H1 (cell line): ENCODE results near the gene CXCL5. TPM values are rescaled to one million over a fixed set of nuclear protein-coding genes. Genes with fewer than 3 reads are reported as not detected.

Source experiments
- CTCF ChIA-PET: fragments of 300-600 bp; sonication (Branson Sonifier 250); formaldehyde crosslinking; loops from one replicate; lab custom pipeline; 2021; ENCODE audit not compliant: partially characterized antibody; lab: Charles Lee
- POLR2A ChIA-PET: fragments of 300-600 bp; sonication (Branson Sonifier 250); formaldehyde crosslinking; loops from one replicate; lab custom pipeline; 2021; ENCODE audit warnings: inconsistent platforms; ENCODE audit not compliant: partially characterized antibody; lab: Charles Lee
- DNase-seq, 2 experiments: peaks; one replicate each; pipeline versions ENCODE4 v3.0.0 to v3.0.0-alpha.2; 2010 to 2022; ENCODE audit warnings: low spot score in 2 of 2, low read depth in 1 of 2, mixed read lengths in 1 of 2
- FAIRE-seq: peaks from 2 replicates; lab custom pipeline; 2011; peaks lifted over from hg19 to GRCh38; lab: Jason Lieb, UNC
- H2AFZ ChIP-seq: 2 replicates; pipeline ENCODE4 v1.8.1; 2012; ENCODE audit warnings: low read length, inconsistent platforms
- H2AK5ac ChIP-seq: 2 replicates; pipeline ENCODE4 v1.6.1; 2013; ENCODE audit warnings: low read depth, low read length
- H2BK120ac ChIP-seq: replicated peaks from 2 replicates; pipeline ENCODE3; 2013; ENCODE audit warnings: low read depth, low read length, inconsistent platforms
- H2BK12ac ChIP-seq: 2 replicates; pipeline ENCODE4 v1.6.1; 2013; ENCODE audit warnings: low read depth, low read length
- H2BK15ac ChIP-seq: 2 replicates; pipeline ENCODE4 v1.6.1; 2013; ENCODE audit warnings: low read length
- H2BK20ac ChIP-seq: 2 replicates; pipeline ENCODE4 v1.6.1; 2013; ENCODE audit warnings: low read length
- H2BK5ac ChIP-seq: 2 replicates; pipeline ENCODE4 v1.6.1; 2013; ENCODE audit warnings: low read depth, low read length
- H3K14ac ChIP-seq: 2 replicates; pipeline ENCODE4 v1.6.1; 2013; ENCODE audit warnings: inconsistent platforms; ENCODE audit not compliant: insufficient read length
- H3K18ac ChIP-seq: 2 replicates; pipeline ENCODE4 v1.6.1; 2013; ENCODE audit warnings: low read length; ENCODE audit errors: extremely low read depth
- H3K23ac ChIP-seq: 2 replicates; pipeline ENCODE4 v1.6.1; 2013; ENCODE audit warnings: inconsistent platforms; ENCODE audit not compliant: insufficient read length
- H3K23me2 ChIP-seq: 2 replicates; pipeline ENCODE4 v1.6.1; 2013; ENCODE audit warnings: low read depth, low read length
- H3K27ac ChIP-seq: 2 replicates; pipeline ENCODE4 v1.6.1; 2011; ENCODE audit warnings: low read depth, low read length, inconsistent platforms
- H3K27me3 ChIP-seq, 4 experiments: replicated peaks in 1 of 4; 1 replicate in 1 of 4; 2 replicates in 3 of 4; pipeline versions ENCODE4 v1.6.1 to v1.8.1; 2011 to 2013; ENCODE audit warnings: low read length in 3 of 4, mild to moderate bottlenecking in 3 of 4, inconsistent platforms in 2 of 4, mixed read lengths in 2 of 4, moderate library complexity in 1 of 4; ENCODE audit not compliant: control insufficient read depth in 3 of 4, insufficient read depth in 3 of 4; ENCODE audit errors: extremely low read depth in 1 of 4
- H3K36me3 ChIP-seq, 4 experiments: 2 replicates each; pipeline versions ENCODE4 v1.6.1 to v1.8.1; 2011 to 2013; ENCODE audit warnings: mild to moderate bottlenecking in 4 of 4, low read length in 3 of 4, moderate library complexity in 2 of 4, control low read depth in 1 of 4, inconsistent platforms in 1 of 4; ENCODE audit not compliant: insufficient read depth in 4 of 4, control insufficient read depth in 2 of 4
- H3K4ac ChIP-seq: replicated peaks from 2 replicates; pipeline ENCODE3; 2013; ENCODE audit warnings: low read length, low read depth, mixed read lengths, inconsistent platforms; ENCODE audit not compliant: insufficient read length
- H3K4me1 ChIP-seq, 4 experiments: replicated peaks in 1 of 4; 1 replicate in 1 of 4; 2 replicates in 3 of 4; pipeline versions ENCODE4 v1.6.1 to v1.8.1; 2011 to 2013; ENCODE audit warnings: low read length in 3 of 4, inconsistent platforms in 2 of 4, mixed read lengths in 1 of 4; ENCODE audit not compliant: insufficient read depth in 4 of 4, control insufficient read depth in 3 of 4
- H3K4me2 ChIP-seq, 2 experiments: 2 replicates each; pipeline versions ENCODE4 v1.6.1 to v1.8.1; 2011 to 2013; ENCODE audit warnings: low read depth in 2 of 2, low read length in 2 of 2, control low read depth in 1 of 2, inconsistent platforms in 1 of 2, mild to moderate bottlenecking in 1 of 2; ENCODE audit not compliant: insufficient read depth in 1 of 2
- H3K4me3 ChIP-seq, 4 experiments: fragments of 200-600, 300-600 bp in 1 of 4; sonication (generic), shearing (Covaris generic), sonication (Bioruptor Twin) in 1 of 4; 2 replicates each; pipeline versions ENCODE4 v1.5.1 to v1.8.1; 2011 to 2016; ENCODE audit warnings: low read length in 4 of 4, low read depth in 3 of 4, control low read depth in 2 of 4, inconsistent platforms in 2 of 4, mild to moderate bottlenecking in 2 of 4, mixed read lengths in 1 of 4, moderate library complexity in 1 of 4; ENCODE audit not compliant: insufficient read depth in 2 of 4; ENCODE audit errors: extremely low read depth in 1 of 4
- H3K56ac ChIP-seq: replicated peaks from 2 replicates; pipeline ENCODE3; 2013; ENCODE audit warnings: low read depth, mild to moderate bottlenecking, mixed read lengths, low read length, inconsistent platforms; ENCODE audit not compliant: insufficient read length
- H3K79me1 ChIP-seq: 2 replicates; pipeline ENCODE4 v1.6.1; 2013; ENCODE audit warnings: low read depth, low read length, control low read depth
- H3K79me2 ChIP-seq, 2 experiments: 2 replicates each; pipeline versions ENCODE4 v1.6.1 to v1.8.1; 2012 to 2013; ENCODE audit warnings: low read length in 2 of 2, mild to moderate bottlenecking in 2 of 2, inconsistent platforms in 1 of 2; ENCODE audit not compliant: insufficient read depth in 2 of 2, control insufficient read depth in 1 of 2
- H3K9ac ChIP-seq, 4 experiments: replicated peaks in 1 of 4; 1 replicate in 1 of 4; 2 replicates in 3 of 4; pipeline versions ENCODE4 v1.6.1 to v1.8.1; 2011 to 2013; ENCODE audit warnings: low read depth in 3 of 4, low read length in 3 of 4, control low read depth in 2 of 4, mild to moderate bottlenecking in 2 of 4, moderate library complexity in 2 of 4, inconsistent platforms in 1 of 4; ENCODE audit errors: extremely low read depth in 1 of 4
- H3K9me3 ChIP-seq, 2 experiments: 2 replicates each; pipeline versions ENCODE4 v1.6.1 to v1.8.1; 2012 to 2013; ENCODE audit warnings: mild to moderate bottlenecking in 2 of 2, moderate library complexity in 2 of 2, control low read depth in 1 of 2, inconsistent platforms in 1 of 2, low read depth in 1 of 2, low read length in 1 of 2, mixed read lengths in 1 of 2; ENCODE audit not compliant: insufficient read depth in 2 of 2
- H4K20me1 ChIP-seq, 2 experiments: replicated peaks in 1 of 2; 2 replicates each; pipeline versions ENCODE3 to v1.8.1; 2011 to 2013; ENCODE audit warnings: inconsistent platforms in 2 of 2, low read length in 2 of 2, mild to moderate bottlenecking in 1 of 2; ENCODE audit not compliant: insufficient read depth in 2 of 2, control insufficient read depth in 1 of 2
- H4K5ac ChIP-seq: 2 replicates; pipeline ENCODE4 v1.6.1; 2013; ENCODE audit warnings: low read length, low read depth, mixed read lengths, inconsistent platforms; ENCODE audit not compliant: insufficient read length
- H4K8ac ChIP-seq: 2 replicates; pipeline ENCODE4 v1.8.0; 2013; ENCODE audit warnings: mild to moderate bottlenecking, moderate library complexity, low read length, inconsistent platforms; ENCODE audit not compliant: insufficient read depth; ENCODE audit errors: extremely low read depth
- H4K91ac ChIP-seq: replicated peaks from 2 replicates; pipeline ENCODE3; 2013; ENCODE audit warnings: low read length, mixed read lengths, inconsistent platforms; ENCODE audit not compliant: insufficient read length
- CREB1 ChIP-seq: IDR thresholded peaks from 2 replicates; pipeline ENCODE4 v1.6.1; 2012; ENCODE audit warnings: inconsistent platforms
- JUND ChIP-seq: IDR thresholded peaks from 2 replicates; pipeline ENCODE4 v1.6.1; 2011; ENCODE audit warnings: mild to moderate bottlenecking, improper control_type of control experiment, low read length
- NANOG ChIP-seq: IDR thresholded peaks from 2 replicates; pipeline ENCODE4 v1.6.1; 2011; ENCODE audit warnings: low read length, low read depth, mild to moderate bottlenecking, inconsistent platforms; ENCODE audit not compliant: insufficient read depth, poor library complexity, severe bottlenecking
- POU5F1 ChIP-seq: IDR thresholded peaks from 2 replicates; pipeline ENCODE4 v1.6.1; 2011; ENCODE audit warnings: low read depth, mild to moderate bottlenecking, low read length, moderate library complexity
- SIN3A ChIP-seq, 2 experiments: IDR thresholded peaks in 1 of 2; conservative IDR thresholded peaks in 1 of 2; 2 replicates each; pipeline ENCODE4 v1.6.1; 2011 to 2012; ENCODE audit warnings: low read length in 2 of 2, improper control_type of control experiment in 1 of 2, low read depth in 1 of 2, mild to moderate bottlenecking in 1 of 2
- TAF7 ChIP-seq: optimal IDR thresholded peaks from 2 replicates; pipeline ENCODE3; 2011; ENCODE audit warnings: low read depth, mild to moderate bottlenecking, inconsistent platforms, low read length, moderate library complexity, borderline replicate concordance
- WGBS, 2 experiments: shearing (Covaris generic) in 1 of 2; methylation state at CpG; one replicate each; pipeline versions ENCODE4 v1.1.6 to v1.1.7; 2013 to 2015; ENCODE audit warnings: low lambda C conversion rate in 2 of 2, mixed read lengths in 2 of 2, inconsistent platforms in 1 of 2, low coverage in 1 of 2, missing lambda C conversion rate in 1 of 2; ENCODE audit not compliant: insufficient replicate concordance in 2 of 2, insufficient coverage in 1 of 2, insufficient read length in 1 of 2; ENCODE audit errors: extremely low coverage in 1 of 2, missing lambda C conversion rate in 1 of 2; 5-methylcytosine and 5-hydroxymethylcytosine counted together
- polyA plus RNA-seq, 7 experiments: library from polyadenylated mRNA; depleted of rRNA in 3 of 7; stranded (reverse) in 5 of 7; unstranded in 2 of 7; fragments of >200 nt in 5 of 7; fragments of 200-250 nt in 2 of 7; gene quantifications; 1 replicate in 5 of 7; 2 replicates in 1 of 7; 4 replicates in 1 of 7; pipeline versions ENCODE4 v1.2.1 to v1.2.3, GENCODE V29; 2011 to 2013; ENCODE audit warnings: missing spikeins in 2 of 7, mixed read lengths in 2 of 7
- total RNA-seq: library from RNA; stranded (reverse); fragmentation: NEBNext Ultra II Directional; extraction: Animal tissue kit (Norgen Biotek cat#: 25700); gene quantifications from 2 replicates; pipeline ENCODE4 v1.2.1, GENCODE V29; 2021

The CXCL5 gene
- total and polyA plus RNA-seq, 2 of the 8 experiments (the other 6 are each of a cell fraction or from before 2014, with no cell fraction given), result 10.9 to 15.6 TPM

DNA sequence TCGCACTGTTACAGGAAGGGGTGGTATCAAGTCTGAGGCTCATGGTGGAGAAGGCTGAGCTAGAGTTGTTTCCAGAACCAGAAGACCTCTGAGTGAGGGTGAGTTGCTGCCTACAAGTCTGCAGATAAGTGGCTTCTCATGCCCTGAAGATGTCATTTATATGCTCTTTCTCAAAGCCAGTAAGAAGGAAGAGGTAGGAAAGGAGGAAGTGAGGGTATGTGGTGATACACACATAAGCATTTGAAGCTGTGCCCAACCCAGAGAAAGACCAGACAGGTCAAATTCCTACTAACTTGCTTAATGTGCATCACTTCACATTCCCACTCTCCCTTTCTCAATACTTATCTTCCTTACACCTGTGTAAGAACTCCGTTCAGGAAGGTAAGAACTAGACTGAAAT, 10.4 kb downstream of the CXCL5 start, which contains the start of gene PPBP:
TSS of gene PPBP (minus strand) at position 130 of the 400 bp plus-strand sequence. CDS start at position 43, 87 bp downstream.
- H4K8ac ChIP-seq, result no peak within 1 kb of the TSS; the same call in 1 of the 2 replicates
- no peak within 1 kb of the TSS for H2BK15ac ChIP-seq
- H4K20me1 ChIP-seq, result no peaks in the 10 kb centered on the region
- no peaks in the 10 kb centered on the region for H3K23me2 ChIP-seq
- peak within 1 kb of the TSS; percentile 26 for H4K5ac ChIP-seq
- no peaks in the 10 kb centered on the region; a peak in 1 of 8 replicates for H3K36me3 ChIP-seq
- no peaks in the 10 kb centered on the region for H3K79me1 ChIP-seq
- H3K79me2 ChIP-seq, result no peaks in the 10 kb centered on the region
- WGBS, 2 experiments, result 95% methylated on average over 2 of the region's 2 CpGs; no CpG with 5 or more reads in 1 of the 2 experiments
- no peak within 1 kb of the TSS for H3K4me2 ChIP-seq
- peak within 1 kb of the TSS; percentile 100 for H2BK20ac ChIP-seq
- H2AK5ac ChIP-seq, result peak within 1 kb of the TSS; percentile 65
- H2BK120ac ChIP-seq, result peak within 1 kb of the TSS; percentile 79
- no peaks in the 10 kb centered on the region for H3K27me3 ChIP-seq
- FAIRE-seq (no peak), DNase-seq (no peak)
- H3K27ac ChIP-seq, result no peak within 1 kb of the TSS
- ChIA-PET POLR2A (interaction anchor here (0.9 to 1.4 kb wide), 2 partner anchors 11 to 111 kb away, joined by 3 read pairs; partner anchors contain the start of gene CXCL2), CTCF (no interaction called here)
- peak within 1 kb of the TSS; percentile 94 for H2BK12ac ChIP-seq
- no peak within 1 kb of the TSS for H3K4ac ChIP-seq
- H3K56ac ChIP-seq, result no peak within 1 kb of the TSS
- H2BK5ac ChIP-seq, result peak within 1 kb of the TSS; percentile 79; the same call in 1 of the 2 replicates
- no peaks in the 10 kb centered on the region for H3K9me3 ChIP-seq
- H4K91ac ChIP-seq, result peak within 1 kb of the TSS; percentile 93
- H3K14ac ChIP-seq, result no peak within 1 kb of the TSS
- H3K4me3 ChIP-seq, result no peak within 1 kb of the TSS
- no peak within 1 kb of the TSS for H3K23ac ChIP-seq
- H3K18ac ChIP-seq, result peak within 1 kb of the TSS; percentile 33; the same call in 1 of the 2 replicates
- H3K4me1 ChIP-seq, result peaks cover 0 to 9% (median 3%) of the 10 kb centered on the region in 4 experiments; a peak in 3 of 7 replicates
- H3K9ac ChIP-seq, result no peak within 1 kb of the TSS
- H2AFZ ChIP-seq, result no peak within 1 kb of the TSS
- TF ChIP-seq TAF7 (no peak), SIN3A (conservative IDR thresholded peaks at IDR 0.05 in 1 of 2, IDR thresholded peaks at IDR 0.05 in 1 of 2; ENCODE audit: low read depth in 1 of 2, low read length in 2 of 2) (no peak), CREB1 (no peak), JUND (no peak), NANOG (no peak), POU5F1 (no peak)
